HUES48 (cell line): Measurements from ENCODE around the gene SLC44A5.

Experiments
- H3K27ac ChIP-seq: one replicate; pipeline ENCODE4 v1.7.0; 2013; ENCODE audit warnings: low read depth, low read length, inconsistent platforms
- H3K27me3 ChIP-seq: 2 replicates; pipeline ENCODE4 v1.6.1; 2013; ENCODE audit warnings: mild to moderate bottlenecking, low read length; ENCODE audit not compliant: control insufficient read depth, insufficient read depth
- H3K36me3 ChIP-seq: 2 replicates; pipeline ENCODE4 v1.6.1; 2013; ENCODE audit warnings: low read length; ENCODE audit not compliant: control insufficient read depth, insufficient read depth
- H3K4me1 ChIP-seq: 2 replicates; pipeline ENCODE4 v1.6.1; 2013; ENCODE audit warnings: mild to moderate bottlenecking, low read length; ENCODE audit not compliant: control insufficient read depth, insufficient read depth
- H3K4me3 ChIP-seq: 2 replicates; pipeline ENCODE4 v1.5.1; 2013; ENCODE audit warnings: mild to moderate bottlenecking, low read depth, low read length
- H3K9ac ChIP-seq: 2 replicates; pipeline ENCODE4 v1.6.1; 2013; ENCODE audit warnings: mild to moderate bottlenecking, low read depth, low read length, moderate library complexity
- H3K9me3 ChIP-seq: 2 replicates; pipeline ENCODE4 v1.6.1; 2013; ENCODE audit warnings: low read length; ENCODE audit not compliant: control insufficient read depth, insufficient read depth

The SLC44A5 gene

GRCh38 chr1:75449998-75450397, 160.9 kb downstream of the SLC44A5 start:
- H3K4me1 ChIP-seq = peaks cover 5% of the 10 kb centered on the region; the same call in 1 of the 2 replicates
- H3K36me3 ChIP-seq = no peaks in the 10 kb centered on the region
- H3K4me3 ChIP-seq = no peak overlapping the region
- no peak overlapping the region for H3K9ac ChIP-seq
- no peak overlapping the region for H3K27ac ChIP-seq
- no peaks in the 10 kb centered on the region for H3K27me3 ChIP-seq
- H3K9me3 ChIP-seq = no peaks in the 10 kb centered on the region

GRCh38 chr1:75444220-75444619, 166.7 kb downstream of the SLC44A5 start:
- no peaks in the 10 kb centered on the region for H3K27me3 ChIP-seq
- H3K9ac ChIP-seq = no peak overlapping the region
- H3K27ac ChIP-seq = no peak overlapping the region
- no peaks in the 10 kb centered on the region for H3K36me3 ChIP-seq
- peaks cover 5% of the 10 kb centered on the region; the same call in 1 of the 2 replicates for H3K4me1 ChIP-seq
- no peak overlapping the region for H3K4me3 ChIP-seq
- H3K9me3 ChIP-seq = no peaks in the 10 kb centered on the region

GRCh38 chr1:75440274-75440673, 170.6 kb downstream of the SLC44A5 start:
- no peaks in the 10 kb centered on the region for H3K4me1 ChIP-seq
- H3K27ac ChIP-seq = no peak overlapping the region

GRCh38 chr1:75438355-75438754, 172.6 kb downstream of the SLC44A5 start:
- H3K27ac ChIP-seq = no peak overlapping the region
- H3K9me3 ChIP-seq = no peaks in the 10 kb centered on the region
- H3K9ac ChIP-seq = no peak overlapping the region
- no peaks in the 10 kb centered on the region for H3K4me1 ChIP-seq
- no peaks in the 10 kb centered on the region for H3K36me3 ChIP-seq
- no peak overlapping the region for H3K4me3 ChIP-seq
- H3K27me3 ChIP-seq = no peaks in the 10 kb centered on the region

More at GRCh38 chr1:75440274-75440673, 170.6 kb downstream of the SLC44A5 start:
- Histone ChIP-seq H3K4me3 (no peak overlapping the region), H3K9ac (no peak overlapping the region), H3K27me3 (no peaks in the 10 kb centered on the region), H3K9me3 (no peaks in the 10 kb centered on the region), H3K36me3 (no peaks in the 10 kb centered on the region)

- Histone ChIP-seq H3K36me3 (no peaks in the 10 kb centered on the region), H3K4me1 (no peaks in the 10 kb centered on the region), H3K9ac (no peak overlapping the region), H3K4me3 (no peak overlapping the region), H3K27ac (no peak overlapping the region), H3K27me3 (no peaks in the 10 kb centered on the region), H3K9me3 (no peaks in the 10 kb centered on the region)
These were observed 179.1 kb downstream of the SLC44A5 start for GRCh38 chr1:75431843-75432242.

GRCh38 chr1:75430526-75430925, 180.4 kb downstream of the SLC44A5 start:
- no peak overlapping the region for H3K27ac ChIP-seq
- no peaks in the 10 kb centered on the region for H3K36me3 ChIP-seq
- H3K9ac ChIP-seq = no peak overlapping the region
- H3K4me3 ChIP-seq = no peak overlapping the region
- no peaks in the 10 kb centered on the region for H3K4me1 ChIP-seq
- H3K9me3 ChIP-seq = no peaks in the 10 kb centered on the region
- H3K27me3 ChIP-seq = no peaks in the 10 kb centered on the region

- Histone ChIP-seq H3K36me3 (no peaks in the 10 kb centered on the region), H3K9me3 (no peaks in the 10 kb centered on the region), H3K27me3 (no peaks in the 10 kb centered on the region), H3K4me3 (no peak overlapping the region), H3K9ac (no peak overlapping the region), H3K4me1 (peaks cover 4% of the 10 kb centered on the region; the same call in 1 of the 2 replicates), H3K27ac (no peak overlapping the region)
These were observed 184.2 kb downstream of the SLC44A5 start for GRCh38 chr1:75426688-75427087.

GRCh38 chr1:75425001-75425650, 185.8 kb downstream of the SLC44A5 start:
- Histone ChIP-seq H3K4me3 (no peak overlapping the region), H3K36me3 (no peaks in the 10 kb centered on the region), H3K27me3 (no peaks in the 10 kb centered on the region), H3K4me1 (peaks cover 4% of the 10 kb centered on the region; the same call in 1 of the 2 replicates), H3K9me3 (no peaks in the 10 kb centered on the region), H3K27ac (no peak overlapping the region), H3K9ac (no peak overlapping the region)

- H3K27me3 ChIP-seq = no peaks in the 10 kb centered on the region
- H3K4me1 ChIP-seq = peaks cover 4% of the 10 kb centered on the region; the same call in 1 of the 2 replicates
- H3K27ac ChIP-seq = no peak overlapping the region
- no peak overlapping the region for H3K9ac ChIP-seq
- no peaks in the 10 kb centered on the region for H3K36me3 ChIP-seq
- no peak overlapping the region for H3K4me3 ChIP-seq
- no peaks in the 10 kb centered on the region for H3K9me3 ChIP-seq
These were observed 187.3 kb downstream of the SLC44A5 start for GRCh38 chr1:75423616-75424015.

- Histone ChIP-seq H3K9ac (no peak overlapping the region), H3K27ac (no peak overlapping the region), H3K4me1 (peaks cover 4% of the 10 kb centered on the region; the same call in 1 of the 2 replicates)
These were observed 187.8 kb downstream of the SLC44A5 start for GRCh38 chr1:75423136-75423535.

GRCh38 chr1:75421371-75421770, 189.5 kb downstream of the SLC44A5 start:
- Histone ChIP-seq H3K4me3 (no peak overlapping the region), H3K9ac (no peak overlapping the region), H3K27ac (no peak overlapping the region), H3K4me1 (peaks cover 4% of the 10 kb centered on the region; the same call in 1 of the 2 replicates), H3K36me3 (no peaks in the 10 kb centered on the region), H3K9me3 (peaks cover 2% of the 10 kb centered on the region; the same call in 1 of the 2 replicates), H3K27me3 (no peaks in the 10 kb centered on the region)

More at GRCh38 chr1:75423136-75423535, 187.8 kb downstream of the SLC44A5 start:
- Histone ChIP-seq H3K9me3 (no peaks in the 10 kb centered on the region), H3K4me3 (no peak overlapping the region), H3K36me3 (no peaks in the 10 kb centered on the region), H3K27me3 (no peaks in the 10 kb centered on the region)
